ENCODE data around the gene KLRF1.

Gene KLRF1

GRCh38 chr12:9810671-9811070, 16.6 kb upstream of the KLRF1 start:
- Histone ChIP-seq H3K9ac (ENCODE audit: low read length) (no peak overlapping the region), H3K27me3 (replicated peaks; ENCODE audit: control insufficient read depth, insufficient read depth, low read length) (no peaks in the 10 kb centered on the region), H3K36me3 (ENCODE audit: control insufficient read depth, insufficient read depth, low read length, severe bottlenecking) (no peaks in the 10 kb centered on the region), H3K9me3 (ENCODE audit: control insufficient read depth, low read length) (no peaks in the 10 kb centered on the region), H3K4me3 (ENCODE audit: low read length) (no peak overlapping the region), H3K4me1 (ENCODE audit: control insufficient read depth, insufficient read depth, low read length) (peaks cover 4% of the 10 kb centered on the region)
- no peak for DNase-seq (ENCODE audit: low read depth)

GRCh38 chr12:9811621-9812020, 15.7 kb upstream of the KLRF1 start:
- peaks cover 4% of the 10 kb centered on the region for H3K4me1 ChIP-seq (ENCODE audit: control insufficient read depth, insufficient read depth, low read length)
- H3K36me3 ChIP-seq (ENCODE audit: control insufficient read depth, insufficient read depth, low read length, severe bottlenecking), result no peaks in the 10 kb centered on the region
- no peak overlapping the region for H3K9ac ChIP-seq (ENCODE audit: low read length)
- no peak for DNase-seq (ENCODE audit: low read depth)
- no peaks in the 10 kb centered on the region for H3K9me3 ChIP-seq (ENCODE audit: control insufficient read depth, low read length)
- H3K4me3 ChIP-seq (ENCODE audit: low read length), result no peak overlapping the region
- H3K27me3 ChIP-seq (replicated peaks; ENCODE audit: control insufficient read depth, insufficient read depth, low read length), result no peaks in the 10 kb centered on the region

GRCh38 chr12:9813821-9814798, 13.2 kb upstream of the KLRF1 start:
- Histone ChIP-seq H3K9ac (ENCODE audit: low read length) (peak overlapping the region; percentile 29), H3K4me1 (ENCODE audit: control insufficient read depth, insufficient read depth, low read length) (peaks cover 4% of the 10 kb centered on the region), H3K9me3 (ENCODE audit: control insufficient read depth, low read length) (no peaks in the 10 kb centered on the region), H3K4me3 (ENCODE audit: low read length) (peak overlapping the region; percentile 75), H3K27me3 (replicated peaks; ENCODE audit: control insufficient read depth, insufficient read depth, low read length) (peaks cover 6% of the 10 kb centered on the region), H3K36me3 (ENCODE audit: control insufficient read depth, insufficient read depth, low read length, severe bottlenecking) (no peaks in the 10 kb centered on the region)
- DNase-seq (ENCODE audit: low read depth), result peak; percentile 30

GRCh38 chr12:9820281-9820930, 6.9 kb upstream of the KLRF1 start:
- no peaks in the 10 kb centered on the region for H3K36me3 ChIP-seq (ENCODE audit: control insufficient read depth, insufficient read depth, low read length, severe bottlenecking)
- no peak overlapping the region for H3K9ac ChIP-seq (ENCODE audit: low read length)
- no peaks in the 10 kb centered on the region for H3K9me3 ChIP-seq (ENCODE audit: control insufficient read depth, low read length)
- H3K4me1 ChIP-seq (ENCODE audit: control insufficient read depth, insufficient read depth, low read length), result no peaks in the 10 kb centered on the region
- no peak overlapping the region for H3K4me3 ChIP-seq (ENCODE audit: low read length)
- DNase-seq (ENCODE audit: low read depth), result no peak
- H3K27me3 ChIP-seq (replicated peaks; ENCODE audit: control insufficient read depth, insufficient read depth, low read length), result peaks cover 24% of the 10 kb centered on the region

GRCh38 chr12:9829483-9829882, 2.2 kb downstream of the KLRF1 start:
- Histone ChIP-seq H3K27me3 (replicated peaks; ENCODE audit: control insufficient read depth, insufficient read depth, low read length) (no peaks in the 10 kb centered on the region), H3K9ac (ENCODE audit: low read length) (no peak overlapping the region), H3K9me3 (ENCODE audit: control insufficient read depth, low read length) (no peaks in the 10 kb centered on the region), H3K4me3 (ENCODE audit: low read length) (no peak overlapping the region), H3K36me3 (ENCODE audit: control insufficient read depth, insufficient read depth, low read length, severe bottlenecking) (no peaks in the 10 kb centered on the region), H3K4me1 (ENCODE audit: control insufficient read depth, insufficient read depth, low read length) (no peaks in the 10 kb centered on the region)
- DNase-seq (ENCODE audit: low read depth), result no peak

- Histone ChIP-seq H3K36me3 (ENCODE audit: control insufficient read depth, insufficient read depth, low read length, severe bottlenecking) (no peaks in the 10 kb centered on the region), H3K9ac (ENCODE audit: low read length) (no peak overlapping the region), H3K9me3 (ENCODE audit: control insufficient read depth, low read length) (no peaks in the 10 kb centered on the region), H3K4me3 (ENCODE audit: low read length) (no peak overlapping the region), H3K4me1 (ENCODE audit: control insufficient read depth, insufficient read depth, low read length) (no peaks in the 10 kb centered on the region), H3K27me3 (replicated peaks; ENCODE audit: control insufficient read depth, insufficient read depth, low read length) (no peaks in the 10 kb centered on the region)
- DNase-seq (ENCODE audit: low read depth), result no peak
Observed at GRCh38 chr12:9829982-9830381, 2.7 kb downstream of the KLRF1 start.

- H3K4me3 ChIP-seq (ENCODE audit: low read length), result no peak overlapping the region
Observed at GRCh38 chr12:9831720-9832119, 4.4 kb downstream of the KLRF1 start.

GRCh38 chr12:9843407-9843806, 16.1 kb downstream of the KLRF1 start:
- Histone ChIP-seq H3K9me3 (ENCODE audit: control insufficient read depth, low read length) (peaks cover 2% of the 10 kb centered on the region), H3K27me3 (replicated peaks; ENCODE audit: control insufficient read depth, insufficient read depth, low read length) (no peaks in the 10 kb centered on the region), H3K4me1 (ENCODE audit: control insufficient read depth, insufficient read depth, low read length) (no peaks in the 10 kb centered on the region), H3K36me3 (ENCODE audit: control insufficient read depth, insufficient read depth, low read length, severe bottlenecking) (no peaks in the 10 kb centered on the region), H3K4me3 (ENCODE audit: low read length) (no peak overlapping the region), H3K9ac (ENCODE audit: low read length) (no peak overlapping the region)
- DNase-seq (ENCODE audit: low read depth), result peak; percentile 0

More at GRCh38 chr12:9831720-9832119, 4.4 kb downstream of the KLRF1 start:
- Histone ChIP-seq H3K36me3 (ENCODE audit: control insufficient read depth, insufficient read depth, low read length, severe bottlenecking) (no peaks in the 10 kb centered on the region), H3K9ac (ENCODE audit: low read length) (no peak overlapping the region), H3K4me1 (ENCODE audit: control insufficient read depth, insufficient read depth, low read length) (no peaks in the 10 kb centered on the region), H3K27me3 (replicated peaks; ENCODE audit: control insufficient read depth, insufficient read depth, low read length) (no peaks in the 10 kb centered on the region), H3K9me3 (ENCODE audit: control insufficient read depth, low read length) (no peaks in the 10 kb centered on the region)
- DNase-seq (ENCODE audit: low read depth), result no peak

GRCh38 chr12:9848899-9849298, 21.6 kb downstream of the KLRF1 start:
- no peaks in the 10 kb centered on the region for H3K27me3 ChIP-seq (replicated peaks; ENCODE audit: control insufficient read depth, insufficient read depth, low read length)
- no peak overlapping the region for H3K9ac ChIP-seq (ENCODE audit: low read length)
- no peak for DNase-seq (ENCODE audit: low read depth)
- peaks cover 18% of the 10 kb centered on the region for H3K36me3 ChIP-seq (ENCODE audit: control insufficient read depth, insufficient read depth, low read length, severe bottlenecking)
- no peaks in the 10 kb centered on the region for H3K4me1 ChIP-seq (ENCODE audit: control insufficient read depth, insufficient read depth, low read length)
- no peak overlapping the region for H3K4me3 ChIP-seq (ENCODE audit: low read length)
- H3K9me3 ChIP-seq (ENCODE audit: control insufficient read depth, low read length), result peaks cover 2% of the 10 kb centered on the region

GRCh38 chr12:9851050-9851449, 23.8 kb downstream of the KLRF1 start:
- H3K36me3 ChIP-seq (ENCODE audit: control insufficient read depth, insufficient read depth, low read length, severe bottlenecking), result peaks cover 31% of the 10 kb centered on the region
- H3K9me3 ChIP-seq (ENCODE audit: control insufficient read depth, low read length), result peaks cover 2% of the 10 kb centered on the region
- DNase-seq (ENCODE audit: low read depth), result no peak
- H3K4me1 ChIP-seq (ENCODE audit: control insufficient read depth, insufficient read depth, low read length), result no peaks in the 10 kb centered on the region
- H3K4me3 ChIP-seq (ENCODE audit: low read length), result no peak overlapping the region
- no peak overlapping the region for H3K9ac ChIP-seq (ENCODE audit: low read length)
- no peaks in the 10 kb centered on the region for H3K27me3 ChIP-seq (replicated peaks; ENCODE audit: control insufficient read depth, insufficient read depth, low read length)

- Histone ChIP-seq H3K4me1 (ENCODE audit: control insufficient read depth, insufficient read depth, low read length) (no peaks in the 10 kb centered on the region), H3K36me3 (ENCODE audit: control insufficient read depth, insufficient read depth, low read length, severe bottlenecking) (peaks cover 38% of the 10 kb centered on the region), H3K27me3 (replicated peaks; ENCODE audit: control insufficient read depth, insufficient read depth, low read length) (no peaks in the 10 kb centered on the region), H3K4me3 (ENCODE audit: low read length) (no peak overlapping the region), H3K9me3 (ENCODE audit: control insufficient read depth, low read length) (peaks cover 2% of the 10 kb centered on the region), H3K9ac (ENCODE audit: low read length) (no peak overlapping the region)
- no peak for DNase-seq (ENCODE audit: low read depth)
Observed at GRCh38 chr12:9851927-9852326, 24.6 kb downstream of the KLRF1 start.
